Suprapubic skin (tissue), 4 donors: ENCODE results near the gene ALDH16A1.
"Not testable (repeated sequence)": the region's sequence is repeated elsewhere in the genome, so short reads cannot be mapped to it uniquely, and the experiment has no call there.

Experiments
- EP300 ChIP-seq: sonication (generic); formaldehyde crosslinking; IDR thresholded peaks from one replicate; pipeline ENCODE4 v1.6.1; 2017; ENCODE audit warnings: antibody characterized with exemption
- POLR2AphosphoS5 ChIP-seq, 3 donors: sonication (generic); formaldehyde crosslinking; IDR thresholded peaks; one replicate each; pipeline ENCODE4 v1.6.1; 2017; ENCODE audit warnings: antibody characterized with exemption in 3 of 3

- not testable (repeated sequence) for TF ChIP-seq POLR2AphosphoS5 (IDR thresholded peaks at IDR 0.05); EP300
Measured at GRCh38 chr19:49473501-49473867, 20.5 kb downstream of the ALDH16A1 start.
